G401 (cell line): ENCODE measurements around the gene CACNA1C. TPM values are rescaled to one million over a fixed set of nuclear protein-coding genes. Genes with fewer than 3 reads are reported as not detected.

Experiments
- DNase-seq: peaks from one replicate; pipeline ENCODE4 v3.0.0-alpha.2; 2015; ENCODE audit warnings: low spot score
- in situ Hi-C: cut with HindIII; loops from 2 replicates; pipeline ENCODE4 v1.10.0; 2016; ENCODE audit warnings: low sequenced_read_pairs, mixed read lengths
- total RNA-seq: library from RNA; depleted of rRNA; stranded (reverse); fragments of >200 nt; shearing (Covaris generic); gene quantifications from 2 replicates; pipeline ENCODE4 v1.2.3, GENCODE V29; 2014

The CACNA1C gene
- total RNA-seq, 1 experiment from 2014 or later: 2.8 TPM

GRCh38 chr12:2064071-2064507 lies 11.3 kb downstream of the CACNA1C start:
- DNase-seq: no peak
- in situ Hi-C loops: no loop called here

GRCh38 chr12:2068653-2069052 lies 15.9 kb downstream of the CACNA1C start:
- in situ Hi-C loops: no loop called here
- DNase-seq: no peak

DNA sequence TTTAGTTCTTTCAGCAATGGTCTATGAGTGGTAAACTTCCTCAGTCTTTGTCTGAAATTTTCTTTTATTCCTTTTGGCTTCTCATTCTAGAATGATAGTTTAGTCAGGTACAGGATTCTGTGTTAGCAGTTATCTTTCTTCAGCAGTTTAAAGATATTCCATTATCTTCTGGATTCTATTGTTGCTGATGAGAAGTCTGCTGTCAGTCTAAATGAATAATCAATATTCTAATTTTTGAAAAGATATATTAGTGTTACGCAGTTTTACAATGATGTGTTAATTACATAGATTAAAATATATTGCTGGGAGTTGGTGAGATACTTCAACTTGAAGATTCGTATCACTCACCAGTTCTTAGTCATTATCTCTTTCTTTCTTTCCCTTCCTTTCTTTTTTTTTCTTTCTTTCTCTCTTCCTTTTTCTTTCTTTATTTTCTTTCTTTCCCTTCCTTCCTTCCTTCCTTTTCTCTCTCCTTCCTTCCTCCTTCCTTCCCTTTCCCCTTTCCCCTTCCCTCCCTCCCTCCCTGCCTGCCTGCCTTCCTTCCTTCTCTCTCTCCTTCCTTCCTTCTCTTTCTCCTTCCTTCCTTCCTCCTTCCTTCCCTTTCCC lies 17.8 kb downstream of the CACNA1C start:
- in situ Hi-C loops: no loop called here
- DNase-seq: no peak

DNA sequence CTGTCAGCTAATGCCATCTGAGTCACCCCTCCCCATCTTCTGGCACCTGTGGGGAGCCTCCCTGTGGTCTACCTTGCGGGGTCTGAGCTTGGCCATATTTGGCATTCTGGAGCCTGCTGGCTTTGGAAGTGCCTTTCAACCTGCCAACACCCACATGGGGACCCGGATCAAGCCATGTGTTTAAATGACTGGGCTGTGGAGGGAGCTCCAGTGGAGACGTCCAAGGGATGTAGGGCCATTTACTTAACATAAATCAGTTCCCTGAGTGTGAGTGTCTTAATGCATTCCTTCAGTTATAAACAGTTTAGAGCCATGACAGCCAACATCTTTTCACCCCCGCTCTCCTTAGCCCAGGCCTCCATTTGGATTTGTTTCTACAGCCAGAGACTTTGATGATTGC lies 22.0 kb downstream of the CACNA1C start:
- DNase-seq: no peak
- in situ Hi-C loops: no loop called here

- in situ Hi-C loops: no loop called here
Observed at GRCh38 chr12:2075508-2076195, 22.9 kb downstream of the CACNA1C start.

GRCh38 chr12:2076196-2076570 lies 23.4 kb downstream of the CACNA1C start:
- in situ Hi-C loops: no loop called here
- DNase-seq: no peak

More at GRCh38 chr12:2075508-2076195, 22.9 kb downstream of the CACNA1C start:
- DNase-seq: peak; percentile 57

DNA sequence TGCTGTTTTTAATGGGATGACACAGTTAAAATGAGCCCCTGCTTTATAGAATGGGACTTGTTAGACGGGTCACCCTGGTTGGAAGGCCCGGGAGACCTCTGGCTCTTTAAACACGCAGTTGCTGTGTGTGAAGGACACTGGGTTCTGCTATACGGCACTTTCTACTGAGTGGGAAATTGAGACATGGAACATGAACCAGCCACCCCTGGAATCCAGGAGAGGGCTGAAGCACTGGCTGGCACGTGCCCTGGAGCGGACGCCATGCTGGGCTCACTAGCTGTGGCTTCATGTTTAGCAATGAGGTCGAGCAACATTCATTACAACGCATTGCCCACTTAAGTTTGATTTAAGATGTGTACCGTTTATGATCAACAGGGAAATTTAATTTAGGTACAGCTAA lies 23.9 kb downstream of the CACNA1C start:
- DNase-seq: no peak
- in situ Hi-C loops: no loop called here

DNA sequence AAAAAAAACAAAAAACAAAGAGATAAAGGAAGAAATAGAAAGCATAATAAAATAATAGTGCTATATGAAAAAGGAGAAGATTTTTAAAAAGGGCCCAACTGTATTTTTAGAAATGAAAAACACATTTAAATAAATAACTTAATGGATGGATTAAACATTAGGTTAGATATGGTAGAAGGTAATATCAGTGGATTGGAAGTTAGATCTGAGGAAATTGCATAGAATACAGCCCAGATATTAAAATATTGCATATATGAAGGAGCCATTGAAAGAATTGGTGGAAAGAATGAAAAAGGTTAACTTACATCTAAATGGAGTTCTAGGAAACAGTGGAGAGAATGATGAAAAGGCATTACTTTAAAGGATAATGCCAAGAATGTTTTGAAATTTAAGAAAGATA lies 27.8 kb downstream of the CACNA1C start:
- in situ Hi-C loops: no loop called here
- no peak for DNase-seq

- in situ Hi-C loops: no loop called here
- peak; percentile 95 for DNase-seq
Observed at GRCh38 chr12:2082321-2082720, 29.5 kb downstream of the CACNA1C start.

- in situ Hi-C loops: no loop called here
- peak; percentile 89 for DNase-seq
Observed at GRCh38 chr12:2083008-2083407, 30.2 kb downstream of the CACNA1C start.

DNA sequence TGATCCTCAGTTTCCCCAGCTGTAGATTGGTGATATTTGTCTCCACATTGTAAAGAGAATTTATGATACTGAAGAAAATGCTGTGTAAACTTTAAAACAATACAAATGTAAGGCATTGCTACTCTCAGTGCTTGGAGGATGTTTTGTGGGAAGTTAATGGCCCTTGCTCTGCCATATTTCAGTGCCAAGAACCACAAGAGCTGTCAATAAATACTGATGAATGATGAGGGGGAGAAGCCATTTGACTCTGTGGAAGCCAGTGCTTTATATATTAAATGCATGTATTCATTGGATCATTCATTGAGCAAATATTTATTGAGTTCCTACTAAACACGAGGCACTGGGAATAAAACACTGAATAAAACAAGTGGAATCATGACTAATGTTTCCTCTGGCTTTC lies 30.8 kb downstream of the CACNA1C start:
- in situ Hi-C loops: no loop called here
- DNase-seq: no peak

GRCh38 chr12:2084553-2085296 lies 31.9 kb downstream of the CACNA1C start:
- no peak for DNase-seq
- in situ Hi-C loops: no loop called here

- in situ Hi-C loops: no loop called here
- DNase-seq: no peak
Observed at GRCh38 chr12:2092354-2092753, 39.6 kb downstream of the CACNA1C start.

DNA sequence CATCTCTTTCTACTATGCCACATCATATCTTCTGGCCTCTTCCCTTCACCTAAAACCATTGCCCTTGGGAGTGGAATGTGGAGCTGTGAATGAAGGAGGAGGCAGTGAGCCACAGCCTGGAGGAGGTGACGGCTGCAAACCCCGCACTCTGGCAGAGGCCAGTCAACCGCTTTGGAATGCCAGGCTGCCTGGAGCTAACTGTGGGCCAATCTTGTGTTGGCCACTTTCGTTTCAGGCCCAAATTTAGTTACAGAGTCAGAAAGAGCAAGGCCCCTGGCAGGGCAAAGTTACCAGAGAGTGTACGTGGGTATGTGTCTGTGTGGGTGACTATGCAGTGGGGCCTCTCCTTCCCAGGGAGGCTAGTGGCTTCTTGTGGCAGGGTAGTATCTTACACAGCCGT lies 40.1 kb downstream of the CACNA1C start:
- no peak for DNase-seq
- in situ Hi-C loops: no loop called here

- in situ Hi-C loops: no loop called here
Observed at GRCh38 chr12:2094597-2094996, 41.8 kb downstream of the CACNA1C start.

DNA sequence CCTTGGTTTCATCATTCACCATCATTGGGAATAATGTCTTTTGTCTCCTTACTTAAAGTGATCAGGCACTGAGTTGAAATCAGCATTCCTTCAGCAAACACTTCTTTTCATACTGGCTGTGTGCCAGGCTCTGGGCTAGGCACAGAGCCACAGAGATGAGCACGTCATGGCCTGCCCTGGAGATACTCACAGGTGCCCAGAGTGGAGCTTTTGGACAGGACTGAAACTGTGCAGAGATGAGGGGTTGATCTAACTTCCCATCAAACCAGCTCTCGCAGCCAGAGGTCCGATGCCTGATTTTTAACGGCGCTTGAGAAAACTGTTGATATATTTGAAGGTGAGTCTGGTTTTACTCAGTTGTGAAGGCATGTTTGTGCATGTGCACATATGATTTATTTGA lies 43.1 kb downstream of the CACNA1C start:
- DNase-seq: no peak
- in situ Hi-C loops: no loop called here

More at GRCh38 chr12:2094597-2094996, 41.8 kb downstream of the CACNA1C start:
- DNase-seq: no peak

DNA sequence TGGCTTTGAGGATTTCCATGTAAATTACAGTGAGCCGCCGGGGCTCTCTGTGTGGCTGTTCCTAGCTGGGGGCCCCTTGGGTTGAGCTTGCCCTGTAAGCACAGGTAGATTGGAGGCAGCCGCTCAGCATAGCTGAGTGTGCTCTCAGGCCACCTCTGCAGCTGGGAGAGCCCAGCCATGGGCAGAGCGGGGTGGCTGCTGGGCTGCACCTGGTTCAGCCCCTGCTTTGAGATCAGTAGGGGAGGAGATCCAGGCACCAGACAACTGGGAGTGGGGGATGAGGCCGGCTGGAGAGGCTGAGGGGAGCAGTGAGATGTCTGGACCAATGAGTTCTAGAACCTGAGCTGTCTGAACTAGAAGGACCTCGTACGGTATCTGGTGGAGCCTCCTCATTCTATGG lies 44.8 kb downstream of the CACNA1C start:
- in situ Hi-C loops: no loop called here
- DNase-seq: no peak

GRCh38 chr12:2098852-2099251 lies 46.1 kb downstream of the CACNA1C start:
- no peak for DNase-seq
- in situ Hi-C loops: no loop called here

DNA sequence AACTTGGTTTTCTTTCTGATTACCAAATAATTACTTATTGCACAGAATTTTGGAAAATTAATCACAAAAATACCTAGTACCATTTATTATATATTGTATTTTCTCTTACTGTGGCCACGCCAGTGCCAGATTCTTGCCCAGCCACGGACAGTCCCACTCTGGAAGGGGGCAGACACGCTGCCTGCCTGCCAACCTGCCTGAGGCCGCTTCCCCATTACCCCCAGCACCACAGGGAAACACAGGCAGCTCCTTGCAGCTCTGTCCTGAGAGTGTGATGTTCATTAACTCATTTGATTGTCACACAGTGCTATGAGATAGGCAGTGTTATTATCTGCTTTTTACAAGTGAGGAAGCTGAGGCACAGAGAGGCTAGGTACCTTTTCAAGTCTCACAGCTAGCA lies 46.8 kb downstream of the CACNA1C start:
- DNase-seq: no peak

GRCh38 chr12:2101359-2101758 lies 48.6 kb downstream of the CACNA1C start:
- in situ Hi-C loops: no loop called here
- no peak for DNase-seq

More for the DNA sequence above, 46.8 kb downstream of the CACNA1C start:
- in situ Hi-C loops: no loop called here
